D721Med (cell line): ENCODE measurements around the gene FOXF1.
A peak's percentile ranks its signal among the peaks of the same experiment; 100 is the strongest.

ENCODE experiments used
- DNase-seq: peaks from one replicate; pipeline ENCODE4 v3.0.0; 2011; ENCODE audit warnings: low spot score; ENCODE audit not compliant: insufficient read length
- FAIRE-seq: peaks from 2 replicates; lab custom pipeline; 2011; peaks lifted over from hg19 to GRCh38; lab: Jason Lieb, UNC
- TF ChIP-seq, protein P1 (sequence below): IDR thresholded peaks from 2 replicates; pipeline ENCODE4 v1.5.1; 2012; ENCODE audit warnings: mild to moderate bottlenecking, control low read depth; ENCODE audit not compliant: insufficient read depth; ENCODE audit errors: missing control alignments

The FOXF1 gene

DNA sequence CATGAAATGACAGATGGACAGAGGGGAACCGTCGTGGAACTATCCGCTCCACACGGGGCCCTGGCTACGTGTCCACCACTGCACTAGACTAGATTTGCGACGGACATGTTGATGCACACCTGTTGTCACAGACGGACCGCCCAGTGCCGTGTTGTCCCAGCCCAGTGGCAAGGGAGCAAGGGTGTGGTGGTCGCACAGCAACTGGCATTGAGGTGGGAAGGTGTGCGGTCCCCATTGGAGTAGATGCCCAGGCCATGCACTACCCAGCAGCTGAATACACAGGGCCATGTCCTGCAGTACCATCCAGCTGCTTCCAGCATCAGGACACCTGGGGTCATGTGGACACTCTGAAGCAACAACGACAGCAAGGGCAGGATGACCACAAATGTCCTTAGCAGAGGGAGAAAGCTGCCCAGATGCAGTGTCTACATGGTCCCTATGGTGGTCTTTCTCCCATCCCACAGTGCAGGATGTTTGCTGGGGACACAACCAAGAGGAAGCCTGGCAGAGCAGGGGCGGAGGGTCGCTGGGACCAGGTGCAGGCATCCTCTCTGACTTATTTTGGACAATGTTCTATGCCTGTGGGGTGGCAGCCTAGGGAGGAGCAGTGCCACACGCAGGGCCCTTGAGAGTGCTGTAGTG lies 8.8 kb downstream of the FOXF1 start:
- FAIRE-seq = no peak
- TF ChIP-seq, protein P1, sequence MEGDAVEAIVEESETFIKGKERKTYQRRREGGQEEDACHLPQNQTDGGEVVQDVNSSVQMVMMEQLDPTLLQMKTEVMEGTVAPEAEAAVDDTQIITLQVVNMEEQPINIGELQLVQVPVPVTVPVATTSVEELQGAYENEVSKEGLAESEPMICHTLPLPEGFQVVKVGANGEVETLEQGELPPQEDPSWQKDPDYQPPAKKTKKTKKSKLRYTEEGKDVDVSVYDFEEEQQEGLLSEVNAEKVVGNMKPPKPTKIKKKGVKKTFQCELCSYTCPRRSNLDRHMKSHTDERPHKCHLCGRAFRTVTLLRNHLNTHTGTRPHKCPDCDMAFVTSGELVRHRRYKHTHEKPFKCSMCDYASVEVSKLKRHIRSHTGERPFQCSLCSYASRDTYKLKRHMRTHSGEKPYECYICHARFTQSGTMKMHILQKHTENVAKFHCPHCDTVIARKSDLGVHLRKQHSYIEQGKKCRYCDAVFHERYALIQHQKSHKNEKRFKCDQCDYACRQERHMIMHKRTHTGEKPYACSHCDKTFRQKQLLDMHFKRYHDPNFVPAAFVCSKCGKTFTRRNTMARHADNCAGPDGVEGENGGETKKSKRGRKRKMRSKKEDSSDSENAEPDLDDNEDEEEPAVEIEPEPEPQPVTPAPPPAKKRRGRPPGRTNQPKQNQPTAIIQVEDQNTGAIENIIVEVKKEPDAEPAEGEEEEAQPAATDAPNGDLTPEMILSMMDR = no peak
- no peak for DNase-seq

DNA sequence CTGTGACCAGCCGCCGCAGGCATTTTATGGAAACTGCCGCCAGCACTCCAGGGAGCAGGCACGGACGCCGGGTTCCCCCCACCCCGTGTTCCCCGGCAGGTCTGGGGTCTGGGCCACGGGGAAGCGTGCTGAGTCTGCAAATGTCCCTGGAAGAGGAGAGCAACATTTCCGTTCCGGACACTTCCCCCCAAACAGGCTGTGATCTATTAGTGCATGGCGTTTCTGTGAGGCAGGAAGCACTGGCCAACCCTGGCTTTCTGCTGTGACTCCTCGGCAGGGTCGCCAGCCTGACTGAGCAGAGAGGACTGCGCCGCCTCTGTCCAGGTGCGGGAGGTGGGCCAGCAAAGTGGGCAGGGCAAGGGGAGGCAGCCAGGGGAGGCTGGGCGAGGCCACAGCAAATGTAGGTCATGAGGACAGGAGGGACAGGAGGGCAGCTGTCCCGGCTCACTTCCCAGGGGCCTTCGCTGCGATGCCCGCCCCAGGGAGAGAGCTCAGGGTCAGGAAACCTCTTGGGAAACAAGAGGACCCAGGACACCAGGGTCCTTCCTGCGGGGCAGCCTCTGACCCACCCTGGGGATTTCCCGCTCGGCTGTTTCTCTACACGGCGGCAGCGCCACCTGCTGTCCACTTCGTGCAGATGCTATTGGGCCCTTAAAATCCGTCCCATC lies 9.5 kb downstream of the FOXF1 start:
- TF ChIP-seq, protein P1 = peak; percentile 75
- no peak for FAIRE-seq
- no peak for DNase-seq

DNA sequence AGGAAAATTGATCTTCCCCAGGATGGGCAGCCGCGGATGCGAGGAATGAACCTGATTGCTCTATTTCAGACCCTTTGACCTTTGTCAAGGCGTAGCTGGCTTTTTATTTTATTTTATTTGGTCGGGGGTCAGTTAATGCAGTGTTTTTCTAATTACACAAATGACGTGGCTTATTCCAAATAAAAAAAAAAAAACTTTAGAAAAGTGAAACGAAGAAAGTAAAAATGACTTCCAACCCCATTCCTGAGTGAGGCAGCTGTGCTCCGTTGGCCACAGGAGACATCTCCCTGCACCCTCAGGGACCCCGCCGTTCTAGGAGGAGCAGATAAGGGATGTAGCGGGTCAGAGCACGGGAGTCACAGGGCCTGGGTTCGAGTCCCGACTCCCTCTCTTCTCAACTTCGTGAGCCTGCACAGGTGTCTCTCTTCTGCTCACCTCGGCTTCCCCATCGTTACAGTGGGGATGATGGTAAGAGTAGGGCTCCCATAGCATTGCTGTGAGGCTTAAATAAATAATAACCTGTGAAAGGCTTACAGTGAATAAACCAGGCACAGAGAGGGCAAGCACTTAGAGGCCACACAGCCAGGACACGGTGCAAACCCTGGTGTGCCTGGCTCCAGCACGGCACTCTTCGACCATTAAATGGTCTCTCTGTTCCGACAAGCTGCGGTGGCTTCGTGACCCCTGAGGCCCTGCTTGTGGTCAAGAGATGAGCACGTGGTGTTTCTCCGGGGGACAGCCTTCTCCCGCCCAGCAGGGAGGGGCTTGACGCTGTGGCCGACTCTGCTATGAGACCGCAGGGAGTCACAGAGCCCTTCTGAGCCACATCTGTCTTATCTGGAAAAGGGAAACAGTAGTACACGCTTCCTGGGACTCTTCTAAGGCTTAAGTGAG lies 10.2 kb downstream of the FOXF1 start:
- TF ChIP-seq, protein P1 = no peak
- DNase-seq = no peak
- FAIRE-seq = no peak

DNA sequence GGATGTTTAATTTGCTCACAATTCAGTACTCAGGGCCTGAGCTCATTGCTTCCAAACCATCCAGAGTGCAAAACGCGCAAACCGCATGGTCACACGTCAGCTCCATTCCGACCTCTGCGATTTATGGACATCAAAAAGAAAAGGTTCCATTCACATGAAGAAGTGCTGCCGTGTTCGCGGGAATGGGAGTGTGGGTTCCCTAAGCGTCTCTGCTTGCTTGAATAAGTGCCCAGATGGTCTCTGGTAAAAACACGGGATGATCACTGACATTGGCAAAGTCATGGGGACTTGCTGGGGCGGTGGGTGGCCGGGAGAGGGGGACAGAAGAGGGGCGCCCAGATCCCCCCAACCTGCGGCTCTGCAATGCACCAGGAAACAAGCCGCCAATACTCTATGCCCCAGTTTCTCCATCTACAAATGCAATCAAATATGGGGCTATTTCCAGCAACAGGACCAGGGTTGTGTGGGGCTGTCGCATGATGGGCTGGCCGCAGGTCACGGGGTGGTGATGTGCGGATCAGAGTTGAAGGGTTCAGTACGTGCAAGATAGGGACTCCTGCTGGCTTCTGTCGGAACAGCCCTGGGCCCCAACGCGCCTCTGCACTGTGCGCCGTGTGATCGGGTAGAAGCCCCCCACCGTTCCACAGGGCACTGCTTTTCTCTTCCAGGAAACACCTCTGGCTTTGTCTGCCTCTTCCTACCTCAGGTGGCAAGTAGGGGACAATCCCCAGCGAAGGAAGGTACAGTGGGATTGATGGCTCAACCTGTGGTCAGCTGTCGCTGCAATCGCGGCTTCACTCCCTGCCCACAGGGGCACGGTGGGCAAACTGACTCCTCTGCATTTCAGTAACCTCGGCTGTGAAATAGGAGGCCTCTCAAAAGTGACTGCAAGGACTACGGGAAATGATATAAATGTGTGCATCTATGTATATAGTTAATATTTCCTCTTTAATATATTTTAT lies 11.2 kb downstream of the FOXF1 start:
- no peak for DNase-seq
- no peak for FAIRE-seq
- TF ChIP-seq, protein P1 = no peak

DNA sequence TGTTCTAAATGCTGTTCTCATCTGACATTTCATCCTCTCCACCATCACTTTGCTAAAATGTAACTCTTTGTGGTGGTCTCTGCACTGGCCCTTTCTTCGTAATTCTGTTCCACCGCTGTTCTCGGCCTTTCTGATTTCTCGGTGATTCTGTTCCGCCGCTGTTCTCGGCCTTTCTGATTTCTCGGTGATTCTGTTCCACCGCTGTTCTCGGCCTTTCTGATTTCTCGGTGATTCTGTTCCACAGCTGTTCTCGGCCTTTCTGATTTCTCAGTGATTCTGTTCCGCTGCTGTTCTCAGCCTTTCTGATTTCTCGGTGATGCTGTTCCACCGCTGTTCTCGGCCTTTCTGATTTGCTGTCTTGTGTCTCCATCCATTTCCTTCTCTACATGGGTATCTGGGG lies 12.3 kb downstream of the FOXF1 start:
- DNase-seq (no peak), FAIRE-seq (no peak)
- TF ChIP-seq, protein P1 = no peak

DNA sequence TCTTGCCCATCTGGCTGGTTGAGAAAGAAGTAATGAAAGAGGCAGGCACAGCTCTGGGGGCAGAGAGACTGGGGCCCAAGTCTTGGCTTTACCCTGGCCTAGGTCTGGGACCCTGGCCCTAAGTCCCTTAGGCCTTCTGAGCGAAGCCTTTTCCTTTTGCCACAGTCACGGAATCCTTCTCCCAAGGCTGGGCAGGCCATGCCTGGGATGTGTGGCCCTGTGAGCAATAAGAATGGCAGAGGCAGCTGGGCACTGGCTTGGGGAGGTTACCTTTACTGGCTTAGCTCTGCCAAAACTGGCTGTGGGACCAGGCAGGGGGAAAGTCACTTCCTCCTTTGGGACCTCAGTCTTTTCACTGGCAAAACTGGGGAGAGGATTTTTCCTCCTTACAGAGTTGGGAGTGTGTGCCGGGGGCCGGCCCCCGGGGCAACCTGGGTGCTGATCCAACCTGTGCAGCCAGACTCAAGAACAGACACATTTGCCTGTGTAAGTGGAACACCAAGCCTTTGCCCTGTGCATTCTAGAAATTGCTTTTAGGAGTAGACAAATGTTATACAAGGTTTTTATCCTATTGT lies 12.9 kb downstream of the FOXF1 start:
- TF ChIP-seq, protein P1 = no peak
- FAIRE-seq = no peak
- DNase-seq = no peak
